IgD-negative memory B cell (primary cell): ENCODE results near the gene CBFA2T3. TPM values are rescaled to one million over a fixed set of nuclear protein-coding genes. Genes with fewer than 3 reads are reported as not detected.
A peak's percentile ranks its signal among the peaks of the same experiment; 100 is the strongest.

ENCODE experiments used
- H3K27ac Mint-ChIP-seq, 3 donors: one replicate each; pipeline ENCODE4 v1.8.0; 2020 to 2022; ENCODE audit warnings: mild to moderate bottlenecking in 3 of 3, mixed read lengths in 3 of 3, moderate library complexity in 1 of 3
- H3K27me3 Mint-ChIP-seq: one replicate; pipeline ENCODE4 v1.8.0; 2021; ENCODE audit warnings: mixed read lengths
- H3K36me3 Mint-ChIP-seq: one replicate; pipeline ENCODE4 v1.8.0; 2020; ENCODE audit warnings: mild to moderate bottlenecking, mixed read lengths
- H3K4me1 Mint-ChIP-seq, 3 donors: one replicate each; pipeline ENCODE4 v1.8.0; 2020 to 2022; ENCODE audit warnings: mixed read lengths in 3 of 3, mild to moderate bottlenecking in 1 of 3
- H3K4me3 Mint-ChIP-seq, 4 donors: one replicate each; pipeline ENCODE4 v1.8.0; 2020 to 2022; ENCODE audit warnings: mild to moderate bottlenecking in 4 of 4, mixed read lengths in 4 of 4, moderate library complexity in 3 of 4
- H3K9me3 Mint-ChIP-seq, 3 donors: one replicate each; pipeline ENCODE4 v1.8.0; 2020 to 2021; ENCODE audit warnings: mixed read lengths in 3 of 3, mild to moderate bottlenecking in 1 of 3
- polyA plus RNA-seq: library from polyadenylated mRNA; unstranded; fragments of 300-500 nt; fragmentation: Illumina TruSeq; gene quantifications from one replicate; pipeline ENCODE4 v1.2.3, GENCODE V29; 2021

The CBFA2T3 gene
- polyA plus RNA-seq, 1 donor from 2014 or later, result 38.8 TPM

GRCh38 chr16:88883117-88883895 is 93.7 kb downstream of the CBFA2T3 start:
- Mint-ChIP-seq H3K27me3 (no peaks in the 10 kb centered on the region), H3K36me3 (peaks cover 1% of the 10 kb centered on the region), H3K4me3 (no peak overlapping the region), H3K27ac (no peak overlapping the region), H3K9me3 (no peaks in the 10 kb centered on the region), H3K4me1 (peaks cover 0 to 1% (median 0%) of the 10 kb centered on the region in 3 donors)

- Mint-ChIP-seq H3K27ac (no peak overlapping the region), H3K4me3 (no peak overlapping the region), H3K9me3 (no peaks in the 10 kb centered on the region), H3K27me3 (no peaks in the 10 kb centered on the region), H3K36me3 (peaks cover 1% of the 10 kb centered on the region), H3K4me1 (peaks cover 0 to 1% (median 0%) of the 10 kb centered on the region in 3 donors)
These were observed 94.5 kb downstream of the CBFA2T3 start for GRCh38 chr16:88882358-88883030.

- Mint-ChIP-seq H3K27me3 (no peaks in the 10 kb centered on the region), H3K4me3 (no peak overlapping the region), H3K4me1 (peaks cover 0 to 1% (median 0%) of the 10 kb centered on the region in 3 donors), H3K36me3 (no peaks in the 10 kb centered on the region), H3K9me3 (no peaks in the 10 kb centered on the region), H3K27ac (no peak overlapping the region)
These were observed 95.2 kb downstream of the CBFA2T3 start for GRCh38 chr16:88881675-88882357.

GRCh38 chr16:88881007-88881615 is 95.9 kb downstream of the CBFA2T3 start:
- H3K4me1 Mint-ChIP-seq, result peaks cover 0 to 1% (median 0%) of the 10 kb centered on the region in 3 donors
- no peak overlapping the region for H3K27ac Mint-ChIP-seq
- H3K27me3 Mint-ChIP-seq, result no peaks in the 10 kb centered on the region
- H3K9me3 Mint-ChIP-seq, result no peaks in the 10 kb centered on the region
- peak overlapping the region in 1 of 4 donors; percentile 12 for H3K4me3 Mint-ChIP-seq
- no peaks in the 10 kb centered on the region for H3K36me3 Mint-ChIP-seq

- Mint-ChIP-seq H3K4me3 (no peak overlapping the region), H3K36me3 (no peaks in the 10 kb centered on the region), H3K9me3 (no peaks in the 10 kb centered on the region), H3K27me3 (no peaks in the 10 kb centered on the region), H3K4me1 (peaks cover 0 to 1% (median under 1%) of the 10 kb centered on the region in 3 donors), H3K27ac (peak overlapping the region in 1 of 3 donors; percentile 71)
These were observed 96.6 kb downstream of the CBFA2T3 start for GRCh38 chr16:88880226-88881006.

GRCh38 chr16:88879788-88880055 is 97.3 kb downstream of the CBFA2T3 start:
- peak overlapping the region in 1 of 3 donors; percentile 71 for H3K27ac Mint-ChIP-seq
- H3K27me3 Mint-ChIP-seq, result no peaks in the 10 kb centered on the region
- H3K36me3 Mint-ChIP-seq, result no peaks in the 10 kb centered on the region
- H3K9me3 Mint-ChIP-seq, result no peaks in the 10 kb centered on the region
- H3K4me3 Mint-ChIP-seq, result no peak overlapping the region
- peaks cover 0 to 3% (median 1%) of the 10 kb centered on the region in 3 donors for H3K4me1 Mint-ChIP-seq

GRCh38 chr16:88878967-88879787 is 97.8 kb downstream of the CBFA2T3 start:
- no peak overlapping the region for H3K27ac Mint-ChIP-seq
- no peaks in the 10 kb centered on the region for H3K27me3 Mint-ChIP-seq
- H3K36me3 Mint-ChIP-seq, result no peaks in the 10 kb centered on the region
- peaks cover 0 to 3% (median 1%) of the 10 kb centered on the region in 3 donors for H3K4me1 Mint-ChIP-seq
- H3K4me3 Mint-ChIP-seq, result peak overlapping the region in 1 of 4 donors; percentile 57
- no peaks in the 10 kb centered on the region for H3K9me3 Mint-ChIP-seq

- no peaks in the 10 kb centered on the region for H3K36me3 Mint-ChIP-seq
- no peak overlapping the region for H3K4me3 Mint-ChIP-seq
- no peaks in the 10 kb centered on the region for H3K27me3 Mint-ChIP-seq
- no peaks in the 10 kb centered on the region for H3K9me3 Mint-ChIP-seq
- H3K27ac Mint-ChIP-seq, result no peak overlapping the region
- H3K4me1 Mint-ChIP-seq, result peaks cover 0 to 3% (median 1%) of the 10 kb centered on the region in 3 donors
These were observed 98.7 kb downstream of the CBFA2T3 start for GRCh38 chr16:88878356-88878755.

- no peak overlapping the region for H3K27ac Mint-ChIP-seq
- no peaks in the 10 kb centered on the region for H3K27me3 Mint-ChIP-seq
- H3K4me3 Mint-ChIP-seq, result no peak overlapping the region
- H3K36me3 Mint-ChIP-seq, result no peaks in the 10 kb centered on the region
- H3K9me3 Mint-ChIP-seq, result no peaks in the 10 kb centered on the region
- peaks cover 0 to 3% (median 1%) of the 10 kb centered on the region in 3 donors for H3K4me1 Mint-ChIP-seq
These were observed 99.3 kb downstream of the CBFA2T3 start for GRCh38 chr16:88877564-88878289.

- no peaks in the 10 kb centered on the region for H3K27me3 Mint-ChIP-seq
- H3K36me3 Mint-ChIP-seq, result no peaks in the 10 kb centered on the region
- peaks cover 0 to 4% (median 0%) of the 10 kb centered on the region in 3 donors for H3K4me1 Mint-ChIP-seq
- no peak overlapping the region for H3K27ac Mint-ChIP-seq
- H3K4me3 Mint-ChIP-seq, result no peak overlapping the region
- no peaks in the 10 kb centered on the region for H3K9me3 Mint-ChIP-seq
These were observed 100.0 kb downstream of the CBFA2T3 start for GRCh38 chr16:88876942-88877526.

- H3K4me1 Mint-ChIP-seq, result peaks cover 5 to 8% (median 6%) of the 10 kb centered on the region in 3 donors
- H3K27ac Mint-ChIP-seq, result no peak overlapping the region
- peaks cover 1% of the 10 kb centered on the region for H3K36me3 Mint-ChIP-seq
- no peaks in the 10 kb centered on the region for H3K9me3 Mint-ChIP-seq
- peaks cover 5% of the 10 kb centered on the region for H3K27me3 Mint-ChIP-seq
- no peak overlapping the region for H3K4me3 Mint-ChIP-seq
These were observed 101.2 kb downstream of the CBFA2T3 start for GRCh38 chr16:88875703-88876234.

- Mint-ChIP-seq H3K27me3 (peaks cover 8% of the 10 kb centered on the region), H3K4me3 (no peak overlapping the region), H3K27ac (no peak overlapping the region), H3K4me1 (peaks cover 8 to 11% (median 9%) of the 10 kb centered on the region in 3 donors), H3K36me3 (peaks cover 1% of the 10 kb centered on the region), H3K9me3 (no peaks in the 10 kb centered on the region)
These were observed 101.9 kb downstream of the CBFA2T3 start for GRCh38 chr16:88874938-88875599.
